Measurements from ENCODE around the gene LGR4. TPM values are rescaled to one million over a fixed set of nuclear protein-coding genes. Genes with fewer than 3 reads are reported as not detected.
A peak's percentile ranks its signal among the peaks of the same experiment; 100 is the strongest.

The LGR4 gene
- total RNA-seq, 1 experiment from 2014 or later: 99.2 TPM

GRCh38 chr11:27362749-27363575 lies 109.6 kb downstream of the LGR4 start, which contains the start of gene CCDC34:
Gene CCDC34 (minus strand): TSS chr11:27363215. CDS start chr11:27363194, 21 bp downstream.
- no peak within 1 kb of the TSS for H2BK120ac ChIP-seq (ENCODE audit: low read depth, low read length, poor library complexity, severe bottlenecking)
- Mint-ChIP-seq H3K4me3 (peak within 1 kb of the TSS; percentile 93 to 98), H3K36me3 (ENCODE audit: insufficient read depth in 1 of 3, low read depth in 3 of 3) (peaks cover 2 to 12% (median 10%) of the 10 kb centered on the region in 3 experiments; a peak in 6 of 7 replicates), H3K27me3 (ENCODE audit: low read depth) (no peaks in the 10 kb centered on the region; the same call in 1 of the 2 replicates), H3K9me3 (no peaks in the 10 kb centered on the region), H3K27ac (peak within 1 kb of the TSS; percentile 97 to 98 (median 98)), H3K4me1 (peaks cover 47 to 53% of the 10 kb centered on the region in 2 experiments)
- H3K23ac ChIP-seq (ENCODE audit: insufficient read length, low read depth, low read length): no peak within 1 kb of the TSS
- no peak within 1 kb of the TSS for H2BK5ac ChIP-seq (ENCODE audit: insufficient read length, low read length)
- no peaks in the 10 kb centered on the region for H3K9me3 ChIP-seq (ENCODE audit: control insufficient read depth, low read depth, low read length)
- no peak within 1 kb of the TSS for H2BK12ac ChIP-seq (ENCODE audit: insufficient read length, low read depth, low read length)
- H3K18ac ChIP-seq (ENCODE audit: insufficient read length, low read depth, low read length): peak within 1 kb of the TSS; percentile 55
- H3T11ph ChIP-seq (ENCODE audit: low read length): no peak within 1 kb of the TSS
- no peaks in the 10 kb centered on the region; the same call in 1 of the 2 replicates for H3K4me1 ChIP-seq (ENCODE audit: insufficient read depth, low read length)
- no peaks in the 10 kb centered on the region for H3K79me2 ChIP-seq (ENCODE audit: insufficient read depth, low read length)
- H2AK5ac ChIP-seq (ENCODE audit: insufficient read length, low read length): no peak within 1 kb of the TSS
- H3K14ac ChIP-seq (ENCODE audit: insufficient read depth, low read length): peak within 1 kb of the TSS; percentile 74
- peak within 1 kb of the TSS; percentile 78 for H3K4me2 ChIP-seq (ENCODE audit: insufficient read depth, insufficient read length, low read length)
- no peak for TF ChIP-seq CTCF (conservative IDR thresholded peaks at IDR 0.05)
- no peak within 1 kb of the TSS for H3K27ac ChIP-seq (ENCODE audit: insufficient read length, low read depth, low read length)
- H2BK15ac ChIP-seq (ENCODE audit: low read depth, low read length): no peak within 1 kb of the TSS
- no peak within 1 kb of the TSS for H2BK20ac ChIP-seq (ENCODE audit: low read depth, low read length, poor library complexity, severe bottlenecking)
- no peak within 1 kb of the TSS for H3K4ac ChIP-seq (ENCODE audit: low read depth, low read length)
- no peak within 1 kb of the TSS for H4K91ac ChIP-seq (ENCODE audit: insufficient read length, low read depth, low read length)
- H3K23me2 ChIP-seq (ENCODE audit: insufficient read length, low read depth, low read length, poor library complexity, severe bottlenecking): peaks cover 4% of the 10 kb centered on the region
- no peaks in the 10 kb centered on the region for H3K27me3 ChIP-seq (ENCODE audit: insufficient read depth, low read length)
- no peak within 1 kb of the TSS for H3K56ac ChIP-seq (ENCODE audit: insufficient read length, low read depth, low read length)
- WGBS (ENCODE audit: extremely low coverage, insufficient read length, low lambda C conversion rate): no CpG with 5 or more reads among the region's 57 CpGs
- no peak within 1 kb of the TSS for H4K5ac ChIP-seq (ENCODE audit: insufficient read length, low read depth, low read length)
- DNase-seq: peak; percentile 96
- peak within 1 kb of the TSS; percentile 90 for H3K9ac ChIP-seq (ENCODE audit: extremely low read depth, insufficient read length, low read length)
- H2AFZ ChIP-seq (ENCODE audit: low read length): no peak within 1 kb of the TSS
- no peaks in the 10 kb centered on the region for H3K79me1 ChIP-seq (ENCODE audit: insufficient read depth, low read depth, low read length, poor library complexity, severe bottlenecking)
- no peak within 1 kb of the TSS for H4K8ac ChIP-seq (replicated peaks; ENCODE audit: insufficient read length, low read depth, low read length)
- no peaks in the 10 kb centered on the region for H4K20me1 ChIP-seq (ENCODE audit: control insufficient read depth, insufficient read depth, insufficient read length)

Measured in H9 (cell line).